ENCODE results near the gene OMA1.

Gene OMA1

GRCh38 chr1:58546520-58547308 is at the start of gene OMA1:
TSS of gene OMA1 (minus strand) at chr1:58546726. CDS start at chr1:58539294, 7,432 bp downstream.
- peak; percentile 85 for DNase-seq (ENCODE audit: extremely low read depth, low read depth)
- peak; percentile 97 for TF ChIP-seq CTCF (IDR thresholded peaks at IDR 0.05; ENCODE audit: low read depth, low read length, missing control alignments)
- H3K4me3 ChIP-seq (replicated peaks; ENCODE audit: low read depth, low read length), result peak within 1 kb of the TSS; percentile 72

GRCh38 chr1:58594546-58594945 is 48.0 kb upstream of the OMA1 start:
- DNase-seq (ENCODE audit: extremely low read depth, low read depth), result no peak
- H3K4me3 ChIP-seq (replicated peaks; ENCODE audit: low read depth, low read length), result no peak overlapping the region
- no peak for TF ChIP-seq CTCF (IDR thresholded peaks at IDR 0.05; ENCODE audit: low read depth, low read length, missing control alignments)

GRCh38 chr1:58592522-58593134 is 46.1 kb upstream of the OMA1 start:
- peak; percentile 65 for DNase-seq (ENCODE audit: extremely low read depth, low read depth)
- TF ChIP-seq CTCF (IDR thresholded peaks at IDR 0.05; ENCODE audit: low read depth, low read length, missing control alignments), result no peak
- no peak overlapping the region for H3K4me3 ChIP-seq (replicated peaks; ENCODE audit: low read depth, low read length)

- no peak for DNase-seq (ENCODE audit: extremely low read depth, low read depth)
- no peak overlapping the region for H3K4me3 ChIP-seq (replicated peaks; ENCODE audit: low read depth, low read length)
- TF ChIP-seq CTCF (IDR thresholded peaks at IDR 0.05; ENCODE audit: low read depth, low read length, missing control alignments), result no peak
These were observed 45.3 kb upstream of the OMA1 start for GRCh38 chr1:58591806-58592205.

- no peak overlapping the region for H3K4me3 ChIP-seq (replicated peaks; ENCODE audit: low read depth, low read length)
- no peak for DNase-seq (ENCODE audit: extremely low read depth, low read depth)
- TF ChIP-seq CTCF (IDR thresholded peaks at IDR 0.05; ENCODE audit: low read depth, low read length, missing control alignments), result no peak
These were observed 43.5 kb upstream of the OMA1 start for GRCh38 chr1:58590019-58590418.

GRCh38 chr1:58588396-58588795 is 41.9 kb upstream of the OMA1 start:
- no peak overlapping the region for H3K4me3 ChIP-seq (replicated peaks; ENCODE audit: low read depth, low read length)
- no peak for DNase-seq (ENCODE audit: extremely low read depth, low read depth)
- no peak for TF ChIP-seq CTCF (IDR thresholded peaks at IDR 0.05; ENCODE audit: low read depth, low read length, missing control alignments)

Measured in HFF-Myc (cell line).